AG20443 (cell line): Measurements from ENCODE around the gene TGFA.

Source experiments
- DNase-seq: peaks from one replicate; pipeline ENCODE4 v3.0.0; 2012; ENCODE audit warnings: low spot score, mixed read lengths

Gene TGFA

GRCh38 chr2:70552501-70553333 lies 909 bp downstream of the TGFA start:
- no peak for DNase-seq

GRCh38 chr2:70551167-70551566 lies 2.5 kb downstream of the TGFA start:
- DNase-seq: no peak

- DNase-seq: no peak
These were observed 3.7 kb downstream of the TGFA start for GRCh38 chr2:70549962-70550361.

- no peak for DNase-seq
These were observed 4.4 kb downstream of the TGFA start for GRCh38 chr2:70549064-70549710.

- DNase-seq: no peak
These were observed 5.4 kb downstream of the TGFA start for GRCh38 chr2:70548233-70548632.

- DNase-seq: no peak
These were observed 6.7 kb downstream of the TGFA start for GRCh38 chr2:70546885-70547284.

- DNase-seq: no peak
These were observed 7.2 kb downstream of the TGFA start for GRCh38 chr2:70546376-70546775.

- DNase-seq: peak; percentile 76
These were observed 12.1 kb downstream of the TGFA start for GRCh38 chr2:70541481-70542020.

- DNase-seq: no peak
These were observed 15.8 kb downstream of the TGFA start for GRCh38 chr2:70537840-70538239.

- DNase-seq: no peak
These were observed 17.0 kb downstream of the TGFA start for GRCh38 chr2:70536517-70537055.

GRCh38 chr2:70535573-70535972 lies 18.1 kb downstream of the TGFA start:
- no peak for DNase-seq

- DNase-seq: no peak
These were observed 19.3 kb downstream of the TGFA start for GRCh38 chr2:70534183-70534836.

- no peak for DNase-seq
These were observed 21.2 kb downstream of the TGFA start for GRCh38 chr2:70532244-70532935.

GRCh38 chr2:70531419-70532086 lies 22.1 kb downstream of the TGFA start:
- no peak for DNase-seq

GRCh38 chr2:70529610-70530009 lies 24.0 kb downstream of the TGFA start:
- no peak for DNase-seq

GRCh38 chr2:70528929-70529328 lies 24.7 kb downstream of the TGFA start:
- no peak for DNase-seq

- no peak for DNase-seq
These were observed 25.4 kb downstream of the TGFA start for GRCh38 chr2:70528276-70528675.

GRCh38 chr2:70527447-70528080 lies 26.1 kb downstream of the TGFA start:
- no peak for DNase-seq

- DNase-seq: no peak
These were observed 27.5 kb downstream of the TGFA start for GRCh38 chr2:70526126-70526525.

GRCh38 chr2:70525032-70525431 lies 28.6 kb downstream of the TGFA start:
- DNase-seq: no peak
